BJ (cell line): ENCODE data around the gene LMAN1L. TPM values are rescaled to one million over a fixed set of nuclear protein-coding genes. Genes with fewer than 3 reads are reported as not detected.

ENCODE experiments used
- CTCF ChIA-PET: fragments of 350-600 bp; formaldehyde crosslinking; extraction: SDS; loops from one replicate; lab custom pipeline; 2021; ENCODE audit warnings: antibody characterized with exemption, inconsistent platforms; lab: Yijun Ruan, JAX
- POLR2A ChIA-PET: fragments of 300-600 bp; sonication (Branson Sonifier 250); formaldehyde crosslinking; extraction: SDS; loops from one replicate; lab custom pipeline; 2021; ENCODE audit warnings: antibody characterized with exemption; lab: Charles Lee
- DNase-seq: peaks from one replicate; pipeline ENCODE4 v3.0.0-alpha.2; 2011; ENCODE audit warnings: low read depth
- H3K27me3 ChIP-seq: 2 replicates; pipeline ENCODE4 v1.6.0; 2011; ENCODE audit warnings: low read length; ENCODE audit not compliant: control insufficient read depth, insufficient read depth
- H3K36me3 ChIP-seq: 2 replicates; pipeline ENCODE4 v1.5.1; 2011; ENCODE audit warnings: low read length; ENCODE audit not compliant: control insufficient read depth, insufficient read depth
- H3K4me3 ChIP-seq: 2 replicates; pipeline ENCODE4 v1.5.1; 2011; ENCODE audit warnings: low read depth, mild to moderate bottlenecking, control low read depth, low read length
- CTCF ChIP-seq: IDR thresholded peaks from 2 replicates; pipeline ENCODE4 v1.5.1; 2011; ENCODE audit warnings: low read depth, mild to moderate bottlenecking, control low read depth, inconsistent platforms, low read length, moderate library complexity; ENCODE audit not compliant: insufficient read depth
- polyA plus RNA-seq: library from polyadenylated mRNA; depleted of rRNA; stranded (reverse); fragments of >200 nt; gene quantifications from 2 replicates; pipeline ENCODE4 v1.2.3, GENCODE V29; 2011

LMAN1L gene
- polyA plus RNA-seq, 1 experiment, result not detected

- POLR2A ChIA-PET, result no interaction called here
- Histone ChIP-seq H3K36me3 (peaks cover 31% of the 10 kb centered on the region), H3K4me3 (no peak overlapping the region), H3K27me3 (no peaks in the 10 kb centered on the region)
- no peak for DNase-seq
- no peak for TF ChIP-seq CTCF
- CTCF ChIA-PET, result interaction anchor here (0.9 to 2.2 kb wide), 3 partner anchors 12 to 86 kb away, joined by 3 to 6 read pairs (median 4); partner anchors contain the start of gene ULK3
Measured at GRCh38 chr15:74854453-74855022, 41.9 kb downstream of the LMAN1L start.

- ChIA-PET POLR2A (interaction anchor here (0.6 to 0.7 kb wide), 2 partner anchors 14 to 1572 kb away, joined by 3 to 11 read pairs; no protein-coding TSS in a partner anchor), CTCF (interaction anchor here (1.2 to 1.8 kb wide), 2 partner anchors 8 to 11 kb away, joined by 3 to 4 read pairs; no protein-coding TSS in a partner anchor)
- H3K36me3 ChIP-seq, result peaks cover 25% of the 10 kb centered on the region
- no peak overlapping the region for H3K4me3 ChIP-seq
- H3K27me3 ChIP-seq, result no peaks in the 10 kb centered on the region
- DNase-seq, result no peak
- TF ChIP-seq CTCF, result no peak
Measured at GRCh38 chr15:74855857-74856256, 43.2 kb downstream of the LMAN1L start.

- Histone ChIP-seq H3K36me3 (peaks cover 19% of the 10 kb centered on the region), H3K27me3 (no peaks in the 10 kb centered on the region), H3K4me3 (no peak overlapping the region)
- ChIA-PET POLR2A (interaction anchor here (0.7 kb wide), 1 partner anchor 13 kb away, joined by 3 read pairs; no protein-coding TSS in a partner anchor), CTCF (interaction anchor here (1.0 to 1.8 kb wide), 3 partner anchors 9 to 14 kb away, joined by 3 to 4 read pairs (median 3); no protein-coding TSS in a partner anchor)
- DNase-seq, result no peak
- TF ChIP-seq CTCF, result no peak
Measured at GRCh38 chr15:74856537-74856936, 43.9 kb downstream of the LMAN1L start.

GRCh38 chr15:74857082-74857655, 44.5 kb downstream of the LMAN1L start:
- Histone ChIP-seq H3K36me3 (peaks cover 13% of the 10 kb centered on the region), H3K27me3 (no peaks in the 10 kb centered on the region), H3K4me3 (no peak overlapping the region)
- POLR2A ChIA-PET, result no interaction called here
- CTCF ChIA-PET, result interaction anchor here (1.0 kb wide), 1 partner anchor 15 kb away, joined by 3 read pairs; no protein-coding TSS in a partner anchor
- TF ChIP-seq CTCF, result no peak
- no peak for DNase-seq

GRCh38 chr15:74857671-74858368, 45.2 kb downstream of the LMAN1L start:
- no peaks in the 10 kb centered on the region for H3K27me3 ChIP-seq
- no peak for DNase-seq
- no peak for TF ChIP-seq CTCF
- H3K36me3 ChIP-seq, result peaks cover 9% of the 10 kb centered on the region
- H3K4me3 ChIP-seq, result no peak overlapping the region
- CTCF ChIA-PET, result interaction anchor here (1.0 to 2.2 kb wide), 4 partner anchors 11 to 15 kb away, joined by 3 to 10 read pairs (median 4); no protein-coding TSS in a partner anchor
- POLR2A ChIA-PET, result no interaction called here
